ENCODE results near the gene SLC35B2. TPM values are rescaled to one million over a fixed set of nuclear protein-coding genes. Genes with fewer than 3 reads are reported as not detected.

Gene SLC35B2
- total RNA-seq, result 39.6 and 44.9 TPM in 2 replicates

DNA sequence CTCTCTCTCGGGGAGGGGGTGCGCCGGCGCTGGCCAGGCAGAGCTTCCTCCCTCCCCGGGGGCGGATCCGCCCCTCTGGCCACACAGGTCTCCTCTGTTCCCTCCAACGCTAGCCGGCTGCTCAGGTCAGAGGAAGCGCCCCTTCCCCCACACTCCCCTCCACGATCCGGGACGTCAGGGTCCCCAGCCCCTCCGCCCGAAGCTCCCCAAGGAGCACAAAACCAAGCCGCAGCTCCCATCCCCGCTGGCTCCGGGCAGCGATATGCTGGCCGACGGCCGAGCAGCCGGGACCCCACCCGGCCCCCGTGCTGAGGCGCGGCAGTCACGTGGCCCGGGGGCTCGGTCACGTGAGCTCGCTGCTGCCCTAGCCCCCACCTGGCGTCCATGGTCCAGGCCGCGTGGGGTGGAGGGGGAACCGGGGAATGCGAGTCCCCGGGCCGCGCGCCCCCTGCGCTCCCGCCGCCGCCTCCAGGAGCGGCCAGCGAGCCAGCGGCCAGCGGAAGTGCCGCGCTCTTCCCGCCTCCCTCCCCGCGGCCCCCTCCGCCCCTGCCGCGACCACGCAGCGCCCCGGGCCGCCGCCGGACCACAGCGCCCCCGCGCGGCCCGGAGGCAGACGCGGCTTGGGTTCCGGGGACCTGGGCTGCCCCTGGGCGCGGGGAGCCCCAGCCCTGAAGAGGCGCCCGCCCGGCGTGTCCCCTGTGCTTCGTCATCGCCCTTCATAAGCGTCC is at the start of gene SLC35B2:
TSS of gene SLC35B2 (minus strand) at position 504 of the 728 bp plus-strand sequence. CDS start at position 386, 118 bp downstream.

GRCh38 chr6:44269921-44270525 is 12.7 kb upstream of the SLC35B2 start, which contains the start of gene TMEM151B:
TMEM151B (plus strand) TSS chr6:44270450; CDS start chr6:44270743, 293 bp downstream.

GRCh38 chr6:44265007-44265721 is 7.8 kb upstream of the SLC35B2 start, which contains the start of gene NFKBIE:
NFKBIE (minus strand) TSS chr6:44265551; CDS start chr6:44265346, 205 bp downstream.

DNA sequence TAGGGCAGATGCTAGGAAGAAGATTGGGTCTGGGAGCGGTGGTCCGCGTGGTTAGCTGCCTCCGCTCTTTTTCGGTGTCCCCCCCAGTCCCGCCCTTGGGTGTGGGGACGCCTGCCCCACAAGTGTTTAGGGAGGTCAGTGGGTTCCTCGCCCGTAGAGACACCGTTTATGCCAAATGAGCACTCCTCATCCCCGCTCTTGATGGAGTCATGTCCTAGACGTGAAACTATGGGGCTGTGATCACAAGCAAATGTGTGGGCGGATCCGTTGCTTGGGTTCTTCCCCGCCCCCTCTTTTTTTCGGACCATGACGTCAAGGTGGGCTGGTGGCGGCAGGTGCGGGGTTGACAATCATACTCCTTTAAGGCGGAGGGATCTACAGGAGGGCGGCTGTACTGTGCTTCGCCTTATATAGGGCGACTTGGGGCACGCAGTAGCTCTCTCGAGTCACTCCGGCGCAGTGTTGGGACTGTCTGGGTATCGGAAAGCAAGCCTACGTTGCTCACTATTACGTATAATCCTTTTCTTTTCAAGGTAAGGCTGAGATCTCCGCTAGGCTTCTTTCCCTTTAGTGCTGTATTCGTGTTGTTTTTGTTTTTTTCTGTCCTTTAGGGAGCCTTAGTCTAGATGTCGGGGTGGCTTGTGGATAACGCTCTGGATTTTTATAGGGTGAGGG is 10.5 kb downstream of the SLC35B2 start, which contains the start of gene HSP90AB1:
TSS of gene HSP90AB1 (plus strand) at position 439 of the 675 bp plus-strand sequence. CDS start 1,529 bp downstream, outside the sequence.

GRCh38 chr6:44223319-44224028 is 33.9 kb downstream of the SLC35B2 start, which contains the start of gene SLC29A1:
SLC29A1 (plus strand) TSS chr6:44223595; CDS start chr6:44227314, 3,719 bp downstream.

GRCh38 chr6:44216677-44217331 is 40.5 kb downstream of the SLC35B2 start, which contains the start of gene MYMX:
MYMX (plus strand) TSS chr6:44216926; CDS start chr6:44217472, 546 bp downstream.

Small RNA genes within 50 kb of the gene (small RNA-seq; reads per million reads assigned to genes)
- gene RN7SL811P, result not detected

Other genes with a start within 250 kb of the SLC35B2 start
- 32.7 and 45.2 TPM in 2 replicates for gene MRPL14, start 130.1 kb downstream of the SLC35B2 start, total RNA-seq
- gene TMEM63B, start 130.0 kb downstream of the SLC35B2 start, total RNA-seq, result 19.9 and 23.5 TPM in 2 replicates
- 1.6 and 3.5 TPM in 2 replicates for gene CAPN11, start 98.7 kb downstream of the SLC35B2 start, total RNA-seq
- gene MYMX, start 40.6 kb downstream of the SLC35B2 start, total RNA-seq, result 1.1 TPM in 1 of 2 replicates, not detected in the other
- gene SLC29A1, start 33.9 kb downstream of the SLC35B2 start, total RNA-seq, result 119 and 132 TPM in 2 replicates
- 1,800 and 1,992 TPM in 2 replicates for gene HSP90AB1, start 10.4 kb downstream of the SLC35B2 start, total RNA-seq
- 27.0 and 29.8 TPM in 2 replicates for gene NFKBIE, start 8.0 kb upstream of the SLC35B2 start, total RNA-seq
- gene TMEM151B, start 12.9 kb upstream of the SLC35B2 start, total RNA-seq, result 0.13 and 0.14 TPM in 2 replicates
- gene AARS2, start 55.8 kb upstream of the SLC35B2 start, total RNA-seq, result 15.0 and 19.0 TPM in 2 replicates
- not detected in 2 replicates for gene SPATS1, start 85.1 kb upstream of the SLC35B2 start, total RNA-seq
- gene CDC5L, start 130.2 kb upstream of the SLC35B2 start, total RNA-seq, result 34.7 and 35.6 TPM in 2 replicates

Data from thoracic aorta endothelial cell (primary cell).